HG02970 (cell line): ENCODE data around the gene BCAR1.
"Not testable (repeated sequence)": the region's sequence is repeated elsewhere in the genome, so short reads cannot be mapped to it uniquely, and the experiment has no call there.

Experiments used
- ATAC-seq: cut with Tn5 transposase; IDR thresholded peaks from one replicate; pipeline ENCODE4 v1.9.1; 2021; ENCODE audit warnings: mild to moderate bottlenecking, moderate library complexity, moderate number of reproducible peaks; ENCODE audit not compliant: unreplicated experiment, low FRiP score

The BCAR1 gene

DNA sequence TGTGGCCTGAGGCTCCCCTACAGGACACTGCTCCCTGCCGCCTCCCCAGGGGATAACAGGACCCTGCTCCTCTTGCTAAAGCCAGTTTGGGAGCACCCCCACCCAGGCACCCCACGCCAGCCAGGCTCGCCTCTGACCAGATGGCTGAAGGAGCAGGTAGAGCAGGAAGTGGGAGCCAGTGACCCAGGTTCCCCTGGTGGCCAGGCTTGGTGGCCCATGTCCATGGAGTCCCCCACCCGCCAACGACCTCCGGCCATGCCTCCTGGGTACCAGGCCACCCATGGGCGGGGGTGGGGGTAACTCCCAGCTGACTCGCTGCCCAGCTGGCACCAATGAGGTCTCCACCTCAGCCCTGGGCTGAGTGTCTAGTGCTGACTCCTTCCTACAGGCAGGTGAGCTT is 10.0 kb downstream of the BCAR1 start:
- ATAC-seq: no peak

DNA sequence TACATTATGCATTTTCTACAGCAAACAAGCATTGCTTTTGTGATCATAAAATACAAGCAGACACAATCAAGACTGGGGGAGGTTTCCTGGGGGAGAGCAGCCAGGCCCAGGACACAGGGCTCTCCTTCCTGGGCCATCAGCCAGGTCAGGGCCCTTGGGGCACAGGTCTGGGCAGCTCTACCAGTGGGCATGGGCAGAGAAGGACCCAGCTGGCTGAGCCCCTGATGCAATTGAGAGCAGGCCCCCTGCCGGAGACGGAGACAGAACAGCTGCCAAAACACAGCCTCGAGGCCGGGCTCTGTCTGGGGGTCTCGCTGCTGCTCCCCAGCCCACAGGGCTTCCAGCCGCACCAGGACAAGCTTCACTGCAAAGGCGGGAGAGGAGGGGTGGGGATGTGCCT is 10.8 kb downstream of the BCAR1 start:
- ATAC-seq: not testable (repeated sequence)

DNA sequence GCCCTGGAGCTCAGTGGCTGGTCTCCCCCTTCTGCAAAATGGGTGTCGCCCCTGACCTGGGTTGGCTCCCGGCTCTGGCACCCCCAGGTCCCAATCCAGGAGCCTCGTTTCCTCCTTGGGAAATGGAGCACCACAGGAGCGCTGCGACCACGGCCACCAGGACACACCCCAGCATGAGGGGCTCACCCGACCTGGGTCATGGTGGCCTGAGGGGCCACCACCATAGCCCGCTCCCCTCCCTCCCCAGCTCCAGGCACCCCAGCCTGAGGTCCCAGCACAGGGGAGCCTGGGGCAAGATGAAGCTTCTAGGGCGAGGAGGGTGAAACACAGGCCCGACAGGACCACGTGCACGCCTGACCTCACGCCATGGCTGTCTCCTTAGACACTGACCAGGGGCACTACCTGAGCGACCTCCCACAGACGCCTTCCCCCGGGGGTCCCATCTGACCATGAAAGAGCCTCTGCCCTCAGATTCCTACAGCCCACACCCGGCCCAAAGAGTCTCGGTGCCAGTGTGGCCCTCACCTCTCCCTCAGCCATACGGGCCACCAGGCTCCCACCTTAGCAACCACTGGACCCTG is 11.8 kb downstream of the BCAR1 start:
- ATAC-seq: no peak

DNA sequence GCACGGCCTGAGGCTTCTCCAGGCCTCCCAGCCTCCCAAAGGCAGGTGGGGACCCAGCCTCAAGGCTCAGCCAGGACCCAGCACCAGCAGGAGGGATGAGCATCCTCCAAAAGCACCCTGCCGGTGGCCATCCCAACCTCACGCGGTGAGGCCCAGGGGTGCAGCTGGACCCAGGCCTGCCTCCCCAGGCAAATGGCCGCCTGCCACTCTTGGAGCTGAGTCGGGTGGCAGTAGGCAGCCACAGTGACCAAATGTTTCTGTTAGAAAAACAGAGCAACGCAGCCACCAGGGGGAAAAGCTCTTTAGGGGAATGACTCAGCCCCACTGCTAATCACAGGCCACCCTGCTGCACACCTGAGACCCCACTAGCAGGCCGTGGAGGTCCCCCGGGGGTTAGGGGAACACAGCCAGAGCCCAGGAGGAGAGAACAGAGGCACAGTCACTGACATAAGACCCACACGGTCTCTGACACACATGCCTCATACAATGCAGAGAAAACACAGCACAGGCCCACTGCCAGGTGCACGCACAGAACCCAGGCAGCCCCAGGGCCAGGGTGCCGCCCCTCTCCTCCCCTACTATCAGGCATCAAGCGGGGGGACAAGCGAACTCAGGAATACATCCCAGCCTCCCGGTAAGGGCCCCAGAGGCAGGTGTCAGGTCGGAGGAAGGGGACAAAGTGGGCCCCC is 12.4 kb downstream of the BCAR1 start:
- ATAC-seq: no peak

DNA sequence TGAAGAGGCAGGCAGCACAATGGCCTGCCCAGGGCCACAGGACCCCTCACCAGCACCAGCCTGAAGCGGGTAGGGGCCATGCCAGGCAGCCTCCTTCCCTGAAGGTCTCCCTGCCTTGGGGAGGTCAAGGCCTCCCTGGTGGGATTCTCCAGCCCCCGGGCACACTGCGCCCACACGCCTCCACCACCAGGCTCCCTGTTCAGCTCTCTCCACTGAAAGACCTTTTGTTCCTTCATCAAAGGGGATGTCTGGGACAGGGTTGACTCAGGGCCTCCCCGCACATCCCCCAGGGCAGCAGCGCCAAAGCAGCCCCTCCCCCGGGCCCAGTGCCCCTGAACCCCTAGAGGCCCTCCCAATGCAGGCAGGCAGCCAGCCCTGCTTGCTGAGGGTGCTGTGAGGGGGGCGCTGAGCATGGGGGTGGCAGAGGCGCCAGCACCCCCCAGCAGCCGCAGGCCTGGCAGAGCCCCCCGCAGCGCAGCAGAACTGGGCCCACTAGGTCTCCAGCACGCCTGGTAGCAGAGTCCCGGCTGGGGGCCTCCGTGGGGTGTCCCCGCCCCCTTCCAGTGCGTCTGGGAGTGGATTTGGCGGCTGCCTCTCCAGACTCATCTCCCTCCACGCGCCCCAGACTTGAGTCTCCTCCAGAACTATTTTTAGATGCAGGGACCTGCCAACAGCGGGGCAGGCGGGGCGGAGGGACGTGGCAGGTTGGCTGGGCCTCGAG is 13.1 kb downstream of the BCAR1 start:
- ATAC-seq: no peak

DNA sequence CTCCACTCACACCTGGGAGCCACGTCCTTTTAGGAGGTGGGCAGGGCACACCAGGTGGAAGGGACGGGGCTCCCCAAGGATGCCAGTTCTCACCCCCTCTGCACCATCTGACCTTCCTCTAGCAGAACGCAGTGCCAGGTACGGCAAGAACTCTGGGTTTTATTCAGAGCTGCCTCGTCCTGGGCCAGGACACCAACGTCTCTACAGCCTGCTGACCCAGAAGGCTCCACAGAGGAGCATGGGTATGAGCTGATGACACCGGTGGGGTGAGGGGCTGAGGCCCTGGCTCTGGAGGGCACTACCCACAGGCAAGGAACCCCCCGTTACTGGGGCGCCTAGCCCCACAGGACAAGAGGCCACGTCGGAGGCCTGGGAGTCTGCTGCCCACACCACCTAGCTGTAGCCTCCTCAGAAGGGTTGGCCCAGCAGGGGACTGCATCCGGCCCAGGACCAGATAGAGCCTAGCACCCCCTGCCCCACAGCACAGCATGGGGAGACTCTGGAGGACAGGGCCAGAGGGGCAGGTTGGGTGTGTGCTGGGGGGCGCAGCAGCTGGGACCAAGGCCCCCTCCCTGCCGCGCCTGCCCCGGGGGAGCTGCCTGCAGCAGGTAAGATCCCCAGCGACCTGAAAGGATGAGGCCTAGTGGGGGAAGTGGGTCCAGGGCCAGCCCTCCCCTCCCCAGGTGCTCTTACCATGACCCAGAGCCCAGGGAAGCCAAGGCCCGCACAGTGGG is 13.9 kb downstream of the BCAR1 start:
- no peak for ATAC-seq

DNA sequence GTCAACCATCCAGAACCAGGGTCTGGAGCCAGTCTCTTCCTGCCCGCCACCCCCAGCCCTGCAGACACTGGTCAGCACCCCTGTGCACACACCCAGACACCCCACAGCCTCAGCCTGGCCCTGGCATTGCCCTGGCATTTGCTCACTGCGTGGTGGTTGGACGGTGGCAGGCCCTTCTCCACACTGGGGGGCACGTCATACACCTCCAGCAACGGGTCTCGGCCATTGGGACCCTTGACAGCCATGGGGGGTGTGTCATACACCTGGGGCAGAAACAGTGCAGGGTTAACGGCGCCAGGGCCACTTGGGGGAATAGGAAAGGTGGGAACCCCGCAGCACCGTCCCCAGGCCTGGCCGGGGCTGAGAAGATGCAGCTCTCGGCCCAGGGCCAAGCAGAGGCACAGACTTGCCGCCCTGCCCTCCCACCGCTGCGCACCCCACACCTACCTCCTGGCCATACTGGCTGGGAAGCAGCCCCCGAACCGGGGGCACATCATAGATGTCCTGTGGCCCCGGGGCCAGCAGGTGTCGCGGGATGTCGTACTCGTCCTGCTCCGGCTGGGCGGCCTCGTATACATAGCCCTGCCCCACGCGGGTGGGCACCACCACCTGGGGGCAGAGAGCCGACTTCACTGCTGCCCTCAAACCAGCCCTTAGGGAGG is 14.6 kb downstream of the BCAR1 start:
- no peak for ATAC-seq

DNA sequence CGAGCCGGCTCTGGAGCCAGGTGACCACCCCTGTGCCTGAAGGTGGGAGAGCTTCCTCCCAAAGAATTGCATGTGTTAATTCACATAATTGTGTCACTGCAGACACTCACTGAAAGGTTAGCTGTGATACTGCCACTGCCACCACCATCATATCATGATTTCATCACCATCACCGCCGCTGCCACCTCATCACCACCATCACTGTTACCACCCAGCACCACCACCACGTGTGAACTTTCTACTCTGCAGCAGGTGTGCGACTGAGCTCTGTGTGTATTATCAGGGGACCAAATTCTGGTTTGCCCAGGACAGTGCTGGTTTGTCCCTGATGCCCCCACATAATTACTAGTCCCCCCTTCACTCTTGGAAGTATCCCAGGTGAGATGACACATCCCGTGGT is 15.2 kb downstream of the BCAR1 start:
- ATAC-seq: no peak

DNA sequence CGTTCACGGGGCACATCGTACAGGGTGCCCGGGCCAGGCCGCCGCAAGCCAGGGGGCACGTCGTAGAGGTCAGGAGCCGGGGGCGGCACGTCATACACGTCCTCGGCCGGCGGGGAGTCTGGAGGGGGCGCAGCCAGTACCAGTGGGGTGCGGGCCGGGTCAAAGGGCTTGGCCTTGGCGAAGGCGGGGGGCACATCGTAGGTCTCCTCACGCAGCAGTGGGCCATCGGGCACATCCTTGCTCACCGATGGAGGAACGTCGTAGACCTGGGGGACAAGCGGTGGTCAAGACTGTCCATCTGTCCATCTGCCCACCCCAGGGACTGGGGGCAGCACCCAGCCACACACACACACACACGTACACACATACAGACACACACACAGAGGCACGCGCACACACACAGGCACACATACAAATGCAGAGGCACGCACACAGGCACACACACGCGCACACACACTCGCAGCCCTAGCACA is 15.7 kb downstream of the BCAR1 start:
- no peak for ATAC-seq

DNA sequence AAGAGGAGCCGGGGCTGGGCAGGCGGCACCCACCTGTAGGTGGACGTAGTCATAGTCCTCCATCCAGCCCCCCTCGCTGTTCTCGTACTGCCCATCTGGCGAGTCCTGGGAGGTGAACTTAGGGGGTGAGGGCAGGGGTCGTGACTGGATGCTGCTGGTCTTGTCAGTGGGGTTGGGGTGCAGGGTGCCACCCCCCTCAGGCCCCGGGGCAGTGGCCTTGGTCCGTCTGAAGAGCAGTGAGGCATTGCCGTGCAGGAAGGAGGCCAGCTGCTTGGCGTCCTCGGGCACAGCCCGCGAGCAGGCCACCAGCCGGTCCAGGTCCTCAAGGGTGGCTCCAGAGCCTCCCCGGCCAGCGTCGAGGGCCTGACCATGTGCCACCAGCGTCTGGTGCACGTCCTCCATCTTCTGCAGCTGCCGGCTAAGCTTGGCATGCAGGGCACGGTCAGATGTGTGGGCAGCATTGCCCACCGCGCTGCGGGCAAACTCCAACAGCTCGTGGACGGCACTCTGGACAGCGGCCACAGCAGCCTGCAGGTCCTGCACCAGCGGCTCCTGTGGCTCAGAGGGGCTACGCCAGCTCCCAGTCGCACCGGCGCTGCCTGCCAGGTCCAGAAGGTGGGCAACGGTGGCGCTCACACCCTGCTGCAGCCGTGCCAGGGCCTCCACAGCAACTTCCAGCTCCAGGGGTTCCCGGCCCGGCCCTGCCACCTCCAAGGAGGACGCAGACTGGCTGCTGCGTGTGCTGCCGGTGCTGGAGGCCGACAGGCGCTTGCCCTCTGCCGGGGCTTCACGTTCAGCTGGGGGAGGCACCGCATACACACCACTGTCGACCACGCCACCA is 16.3 kb downstream of the BCAR1 start:
- ATAC-seq: no peak

DNA sequence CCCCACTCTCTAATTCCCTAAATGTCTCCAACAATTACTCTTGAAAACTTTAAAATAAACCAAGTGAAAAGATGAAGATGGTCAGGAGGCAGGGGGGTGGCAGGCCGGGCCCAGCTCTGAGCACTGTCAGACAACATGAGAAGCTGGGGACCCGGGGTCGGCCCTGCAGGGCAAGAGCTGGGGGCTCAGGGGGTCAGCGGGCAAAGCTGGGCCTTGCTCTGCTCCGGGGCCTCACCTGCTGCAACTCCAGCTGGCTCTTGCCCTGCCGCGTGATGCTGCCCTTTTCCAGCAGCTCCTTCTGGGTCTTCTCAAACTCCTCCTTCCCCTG is 17.8 kb downstream of the BCAR1 start:
- ATAC-seq: no peak

DNA sequence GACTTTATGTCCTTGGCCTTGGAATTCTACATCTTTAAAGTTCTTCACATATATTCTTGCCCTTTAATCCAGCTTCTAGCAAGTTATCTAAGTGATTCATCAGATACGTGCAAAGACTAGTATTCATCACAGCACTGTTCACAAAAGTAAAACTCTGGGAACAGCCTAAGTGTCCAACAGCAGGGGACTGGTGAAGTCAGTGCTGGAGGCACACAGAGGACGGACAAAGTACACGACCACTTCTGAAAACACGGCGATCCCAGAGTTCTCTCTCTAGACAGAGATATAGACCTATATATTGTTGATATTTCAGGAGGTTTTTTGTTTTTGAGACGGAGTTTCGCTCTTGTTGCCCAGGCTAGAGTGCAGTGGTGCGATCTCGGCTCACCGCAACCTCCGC is 19.9 kb downstream of the BCAR1 start:
- no peak for ATAC-seq

DNA sequence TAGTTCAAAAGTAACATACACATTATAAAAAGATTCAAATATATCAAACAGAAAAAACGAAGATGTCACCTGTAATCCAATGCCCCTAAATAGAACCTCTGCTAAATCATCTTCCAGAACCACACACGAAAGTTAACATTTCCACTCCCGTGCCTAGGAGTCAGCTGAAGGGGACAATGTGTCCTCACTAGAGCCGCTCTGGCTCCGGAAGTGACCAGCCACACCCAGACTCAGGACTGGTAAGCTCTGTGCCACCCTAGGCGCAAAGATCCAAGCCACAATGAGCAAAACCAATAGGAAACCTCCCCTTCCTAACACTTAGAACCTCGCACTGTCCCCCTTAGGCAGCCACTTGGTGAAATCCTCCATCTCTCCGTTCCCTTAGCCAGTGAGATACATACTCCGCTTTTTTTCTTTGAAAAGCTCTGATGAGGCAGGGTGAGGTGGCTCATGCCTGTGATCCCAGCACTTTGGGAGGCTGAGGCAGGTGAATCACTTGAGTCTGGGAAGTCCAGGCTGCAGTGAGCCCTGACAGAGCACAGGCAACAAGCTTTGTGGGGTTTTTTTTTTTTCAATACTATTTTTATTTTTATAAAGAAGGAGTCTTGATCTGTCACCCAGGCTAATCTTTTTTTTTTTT is 20.8 kb downstream of the BCAR1 start:
- ATAC-seq: no peak

DNA sequence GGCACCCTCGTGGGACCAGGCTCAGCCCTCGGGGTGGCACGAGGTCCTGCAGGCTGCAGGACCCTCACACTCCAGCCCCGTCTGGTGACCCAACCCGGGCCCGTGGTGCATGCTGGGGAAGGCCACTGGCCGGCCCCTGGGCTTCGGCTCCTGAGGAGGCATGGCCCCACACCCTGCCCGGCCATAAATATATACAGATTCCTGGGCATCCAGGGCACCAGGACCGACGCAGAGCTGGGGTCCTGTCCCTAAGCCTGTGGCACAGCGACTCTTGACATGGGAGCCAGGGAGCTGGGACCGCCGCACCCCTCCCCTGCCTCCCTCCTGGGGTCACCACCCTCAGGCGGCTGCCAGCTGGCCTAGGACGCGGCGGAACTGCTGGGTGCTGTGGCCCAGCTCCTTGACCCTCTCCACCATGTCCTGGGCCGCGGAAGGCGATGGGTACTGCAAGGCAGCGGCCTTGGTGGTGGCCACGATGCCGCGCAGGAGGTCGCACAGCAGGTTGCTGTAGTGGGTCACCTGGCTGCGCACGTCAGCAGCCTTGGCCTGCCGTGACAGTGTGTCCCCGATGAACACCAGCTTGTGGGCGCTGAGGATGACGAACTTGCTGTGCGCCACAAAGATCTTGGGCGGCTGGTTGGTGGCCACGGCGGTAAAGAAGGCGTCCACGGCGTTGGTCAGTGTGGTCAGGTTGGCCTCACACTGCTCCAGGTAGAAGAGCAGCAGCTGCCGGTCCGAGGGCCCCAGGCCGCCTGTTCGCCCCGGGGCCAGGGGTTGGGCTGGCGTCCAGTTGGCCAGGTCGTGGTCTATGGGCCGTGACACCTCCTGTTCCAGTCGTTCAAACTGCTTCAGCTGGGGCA is 22.0 kb downstream of the BCAR1 start:
- no peak for ATAC-seq

DNA sequence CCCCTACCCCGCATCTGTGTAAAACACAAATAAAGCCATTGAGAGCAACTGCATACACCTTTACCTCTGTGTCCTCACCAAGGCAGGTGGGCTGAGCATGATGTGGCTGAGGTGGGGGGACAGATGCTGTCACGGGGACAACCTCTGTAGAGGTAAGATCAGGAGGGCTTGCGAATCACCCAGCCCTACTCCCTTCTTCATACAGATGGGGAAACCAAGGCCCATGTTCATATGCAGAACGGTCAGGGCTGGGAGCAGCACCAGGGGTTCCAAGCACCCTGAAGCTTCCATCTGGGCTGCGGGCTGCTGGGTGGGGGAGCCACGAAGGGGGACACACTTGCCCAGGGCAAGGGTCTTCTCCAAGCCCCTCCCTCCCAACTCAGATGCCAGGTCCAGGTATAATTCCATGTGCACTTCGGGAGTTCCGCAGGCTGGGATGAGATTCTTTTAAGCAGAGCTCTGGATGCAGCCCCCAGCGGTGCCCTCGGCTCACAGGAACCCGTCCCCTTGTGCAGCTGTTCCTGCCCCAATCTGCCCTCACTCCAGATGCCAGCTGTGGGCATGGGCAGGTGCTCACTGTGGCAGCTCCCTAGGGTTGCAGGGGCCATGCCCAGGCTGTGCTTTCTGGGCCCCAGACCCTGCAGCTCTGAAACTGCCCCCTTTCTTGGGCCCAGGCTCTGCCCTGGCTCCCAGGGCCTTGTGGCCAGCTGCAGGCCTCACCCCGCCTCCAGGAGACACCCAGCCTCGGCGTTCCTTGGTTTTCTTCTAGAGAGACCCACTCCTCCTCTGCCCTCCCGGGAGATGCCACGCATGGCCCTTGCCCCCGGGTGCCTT is 23.1 kb downstream of the BCAR1 start:
- ATAC-seq: no peak

DNA sequence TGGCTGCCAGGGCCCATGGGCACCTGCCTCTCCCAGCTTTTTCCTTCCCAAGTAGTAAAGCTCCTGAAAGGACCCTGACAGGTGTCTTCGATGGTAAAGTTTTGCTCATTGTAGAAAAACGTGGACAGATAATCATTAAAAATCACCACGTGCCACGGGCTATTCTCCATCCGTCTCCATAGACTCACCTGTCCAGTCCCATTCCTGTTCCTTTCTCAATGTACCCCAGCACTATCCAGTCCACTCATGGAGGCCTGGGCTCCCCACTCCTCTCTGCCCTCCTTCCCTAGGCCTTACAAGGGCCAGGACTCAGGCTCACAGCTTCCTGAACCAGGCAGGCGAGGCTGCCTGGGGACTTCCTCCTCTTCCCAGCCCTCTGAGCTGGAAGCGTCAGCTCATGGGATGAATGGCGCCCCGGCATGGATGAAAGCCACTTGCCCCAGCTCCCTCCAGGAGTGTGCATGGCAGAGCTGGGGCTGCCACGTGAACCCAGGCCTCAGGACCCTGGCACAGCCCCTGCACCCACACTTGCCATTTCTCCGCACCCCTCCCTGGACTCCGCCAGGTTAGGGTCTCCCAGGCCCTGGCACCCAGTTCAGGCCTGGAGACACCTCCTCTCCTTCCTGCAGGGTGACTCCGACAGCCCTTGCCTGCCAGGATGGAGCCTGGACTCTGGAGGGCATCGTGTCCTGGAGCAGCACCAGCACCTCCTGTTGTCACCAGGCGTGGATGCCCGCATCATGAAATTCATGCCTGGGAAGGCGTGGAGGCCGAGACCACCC is 23.9 kb downstream of the BCAR1 start:
- ATAC-seq: no peak
